Brain microvascular endothelial cell (primary cell): Measurements from ENCODE around the gene ADD1.
A peak's percentile ranks its signal among the peaks of the same experiment; 100 is the strongest.

Experiments
- DNase-seq: peaks from one replicate; pipeline ENCODE4 v3.0.0-alpha.2; 2020
- H3K27ac ChIP-seq: fragments of 250-450 bp; sonication (Bioruptor Pico); 2 replicates; pipeline ENCODE4 v1.5.1; 2020; ENCODE audit warnings: mild to moderate bottlenecking, moderate library complexity
- H3K27me3 ChIP-seq: fragments of 250-450 bp; sonication (Bioruptor Pico); replicated peaks from 2 replicates; pipeline ENCODE4 v1.5.1; 2020; ENCODE audit warnings: mild to moderate bottlenecking
- H3K36me3 ChIP-seq: fragments of 250-450 bp; sonication (Bioruptor Pico); replicated peaks from 2 replicates; pipeline ENCODE4 v1.5.1; 2020; ENCODE audit warnings: mild to moderate bottlenecking
- H3K4me3 ChIP-seq: 2 replicates; pipeline ENCODE4 v1.5.1; 2011; ENCODE audit warnings: low read depth, mild to moderate bottlenecking, control low read depth, low read length, moderate library complexity
- CTCF ChIP-seq: IDR thresholded peaks from 2 replicates; pipeline ENCODE4 v1.5.1; 2011; ENCODE audit warnings: low read depth, mild to moderate bottlenecking, moderate library complexity, low read length, control low read depth, inconsistent platforms; ENCODE audit errors: missing control alignments
- in situ Hi-C: cut with HindIII; loops from 2 replicates; pipeline ENCODE4 v1.10.0; 2017; ENCODE audit warnings: low sequenced_read_pairs, low pct_ligation_motif_present

Gene ADD1

GRCh38 chr4:2930758-2931511 lies 87.3 kb downstream of the ADD1 start:
- in situ Hi-C loops: no loop called here
- Histone ChIP-seq H3K27ac (no peak overlapping the region), H3K27me3 (no peaks in the 10 kb centered on the region), H3K4me3 (no peak overlapping the region), H3K36me3 (peaks cover 52% of the 10 kb centered on the region)
- DNase-seq: no peak
- peak; percentile 20 for TF ChIP-seq CTCF

GRCh38 chr4:2931512-2932301 lies 88.1 kb downstream of the ADD1 start:
- Histone ChIP-seq H3K4me3 (no peak overlapping the region), H3K27ac (no peak overlapping the region), H3K27me3 (no peaks in the 10 kb centered on the region), H3K36me3 (peaks cover 48% of the 10 kb centered on the region)
- DNase-seq: no peak
- in situ Hi-C loops: no loop called here
- no peak for TF ChIP-seq CTCF

- no peaks in the 10 kb centered on the region for H3K27me3 ChIP-seq
- in situ Hi-C loops: no loop called here
- no peak overlapping the region for H3K27ac ChIP-seq
- H3K4me3 ChIP-seq: peak overlapping the region; percentile 1
- peaks cover 43% of the 10 kb centered on the region for H3K36me3 ChIP-seq
- no peak for TF ChIP-seq CTCF
- no peak for DNase-seq
Measured at GRCh38 chr4:2932321-2932950, 88.8 kb downstream of the ADD1 start.

- in situ Hi-C loops: no loop called here
- TF ChIP-seq CTCF: no peak
Measured at GRCh38 chr4:2932951-2933565, 89.4 kb downstream of the ADD1 start.

GRCh38 chr4:2933566-2934076 lies 90.0 kb downstream of the ADD1 start:
- DNase-seq: no peak
- in situ Hi-C loops: no loop called here
- Histone ChIP-seq H3K27me3 (no peaks in the 10 kb centered on the region), H3K27ac (peak overlapping the region; percentile 57), H3K4me3 (peak overlapping the region; percentile 85), H3K36me3 (peaks cover 46% of the 10 kb centered on the region)
- peak; percentile 5 for TF ChIP-seq CTCF

More at GRCh38 chr4:2932951-2933565, 89.4 kb downstream of the ADD1 start:
- H3K36me3 ChIP-seq: peaks cover 47% of the 10 kb centered on the region
- no peak overlapping the region for H3K27ac ChIP-seq
- no peaks in the 10 kb centered on the region for H3K27me3 ChIP-seq
- peak overlapping the region; percentile 85 for H3K4me3 ChIP-seq
- DNase-seq: no peak
